HG03103 (cell line): ENCODE data around the gene NTN4.
"Not testable (repeated sequence)": the region's sequence is repeated elsewhere in the genome, so short reads cannot be mapped to it uniquely, and the experiment has no call there.

Source experiments
- ATAC-seq: cut with Tn5 transposase; IDR thresholded peaks from one replicate; pipeline ENCODE4 v1.9.1; 2021; ENCODE audit warnings: low read depth; ENCODE audit not compliant: unreplicated experiment

NTN4 gene

DNA sequence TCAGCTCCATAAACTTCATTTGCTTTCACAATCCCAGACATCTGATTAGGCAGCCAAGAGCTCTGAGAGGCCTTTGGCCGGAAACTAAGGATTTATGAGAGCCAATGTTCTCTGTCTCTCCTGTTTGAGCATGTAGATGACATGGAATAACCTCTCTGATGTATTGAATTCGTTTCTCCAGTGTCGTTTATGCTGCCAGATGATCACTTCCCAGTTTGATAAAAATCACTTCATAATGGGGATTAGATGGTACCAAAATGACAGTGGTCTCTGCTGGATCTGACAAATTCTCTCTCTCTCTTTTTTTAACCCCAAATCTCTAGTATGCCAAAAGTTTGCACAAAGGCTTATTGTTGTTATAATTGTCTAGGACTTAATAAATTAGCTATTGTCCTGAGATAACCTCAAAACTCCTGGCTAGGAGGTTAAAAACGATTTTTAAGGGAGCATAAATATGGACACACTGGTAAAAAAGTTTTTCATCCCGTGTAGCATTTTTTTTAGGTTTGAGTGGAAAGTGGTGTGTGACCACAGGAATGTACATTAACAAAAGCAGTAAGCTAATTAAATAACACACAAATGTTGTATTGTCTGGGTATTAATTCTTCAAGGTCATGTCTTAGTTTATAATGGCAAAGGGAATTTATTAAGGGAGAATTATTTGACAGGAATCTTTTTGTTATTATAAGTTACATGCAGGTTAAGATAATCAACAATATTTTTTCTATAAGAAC is 156.7 kb downstream of the NTN4 start:
- no peak for ATAC-seq

DNA sequence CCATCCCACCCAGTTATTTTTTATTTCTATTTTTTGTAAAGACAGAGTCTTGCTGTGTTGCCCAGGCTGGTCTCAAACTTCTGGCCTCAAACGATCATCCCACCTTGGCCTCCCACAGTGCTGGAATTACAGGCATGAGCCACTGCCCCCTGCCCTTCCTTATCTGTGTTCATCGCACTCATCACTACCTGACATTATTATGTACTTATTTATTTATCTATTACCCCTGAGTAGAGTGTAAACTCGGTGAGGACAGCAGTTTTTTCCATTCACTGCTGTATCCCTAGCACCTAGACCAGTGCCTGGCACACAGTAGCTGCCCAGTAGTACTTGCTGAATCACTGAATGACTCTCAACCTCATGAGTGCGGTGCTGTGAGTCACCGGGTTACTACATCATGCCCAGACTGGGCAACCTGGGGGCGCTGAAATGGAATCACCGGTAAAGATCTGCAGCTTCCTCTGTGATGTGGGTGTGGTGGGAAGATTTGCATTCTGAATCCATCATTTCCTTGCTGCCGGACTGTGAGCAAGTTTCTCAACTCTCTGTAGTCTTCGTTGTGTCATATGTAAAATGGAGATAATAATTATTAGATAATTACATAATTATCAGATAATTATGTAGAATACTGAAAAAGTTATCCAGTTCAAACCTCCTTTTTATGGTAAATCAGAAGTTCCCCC is 157.4 kb downstream of the NTN4 start:
- ATAC-seq = no peak

DNA sequence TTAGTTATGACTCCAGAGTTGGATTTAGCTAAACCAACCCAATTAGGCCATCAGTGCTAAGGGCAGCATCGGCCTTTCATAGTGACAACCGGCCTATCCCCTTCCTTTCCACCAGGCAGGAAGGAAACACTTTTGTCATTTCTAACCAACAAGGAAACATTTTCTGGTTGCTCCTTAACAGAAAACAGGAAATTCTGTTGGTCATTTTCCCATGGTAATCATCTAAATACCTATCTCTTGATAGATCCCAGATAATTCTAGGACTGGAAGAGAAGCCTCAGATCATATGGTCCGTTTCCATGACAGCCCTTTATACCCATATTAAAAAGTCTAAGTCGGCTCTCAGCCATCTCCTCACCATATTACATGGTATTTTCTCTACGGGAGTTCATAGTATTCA is 160.1 kb downstream of the NTN4 start:
- no peak for ATAC-seq

DNA sequence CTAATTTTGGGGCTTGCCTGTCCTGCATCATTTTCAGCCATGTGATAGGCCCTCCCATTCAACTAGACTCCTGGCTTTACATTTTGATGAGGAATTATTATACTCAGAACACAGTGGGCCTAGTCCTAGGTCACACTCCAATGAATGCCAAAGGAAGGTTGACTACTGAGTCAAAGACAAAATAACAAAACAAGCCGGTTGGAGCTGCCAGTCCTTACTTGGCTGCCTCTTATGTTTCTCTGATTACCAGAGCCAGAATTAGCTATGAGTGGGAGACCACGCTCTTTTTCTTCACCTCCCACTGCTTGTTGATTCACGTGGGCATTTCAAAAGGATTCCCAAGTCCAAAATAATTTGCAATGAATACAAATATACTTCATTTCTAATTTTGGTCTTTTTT is 161.2 kb downstream of the NTN4 start:
- ATAC-seq = no peak

DNA sequence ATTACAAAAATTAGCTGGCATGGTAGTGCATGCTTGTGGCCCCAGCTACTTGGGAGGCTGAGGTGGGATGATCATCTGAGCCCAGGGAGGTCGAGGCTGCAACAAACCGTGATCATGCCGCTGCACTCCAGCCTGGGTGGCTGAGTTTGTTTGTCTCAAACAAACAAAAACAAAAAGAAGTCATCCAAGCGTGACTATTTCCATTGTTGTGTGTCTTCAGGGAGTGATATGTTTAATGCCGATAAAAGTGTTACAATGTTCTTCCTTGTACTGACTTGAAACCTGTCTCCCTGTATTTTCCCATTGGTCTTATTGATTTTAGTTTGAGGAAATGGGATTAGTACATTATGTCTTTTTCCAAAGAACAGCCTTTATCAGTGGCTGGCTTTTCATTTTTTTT is 163.7 kb downstream of the NTN4 start:
- ATAC-seq = no peak

DNA sequence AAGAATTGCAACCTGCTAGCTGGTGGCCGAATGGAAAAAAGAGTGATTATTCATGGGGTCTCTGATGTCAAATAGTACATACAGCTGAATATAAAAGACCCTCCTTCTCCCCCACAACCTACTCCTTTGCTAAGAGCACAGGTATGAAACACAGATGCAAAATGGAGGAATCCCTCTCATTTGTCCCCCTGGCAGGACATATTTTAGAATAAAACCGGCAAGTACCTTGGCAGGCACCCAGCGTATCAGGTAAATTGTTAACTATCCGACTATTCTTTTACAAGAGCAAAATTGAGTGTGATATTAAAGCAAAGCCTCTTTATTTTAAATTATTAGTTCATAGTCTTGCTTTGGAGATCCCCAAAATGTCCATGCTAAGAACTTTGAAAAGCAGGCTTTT is 165.6 kb downstream of the NTN4 start:
- ATAC-seq = no peak

DNA sequence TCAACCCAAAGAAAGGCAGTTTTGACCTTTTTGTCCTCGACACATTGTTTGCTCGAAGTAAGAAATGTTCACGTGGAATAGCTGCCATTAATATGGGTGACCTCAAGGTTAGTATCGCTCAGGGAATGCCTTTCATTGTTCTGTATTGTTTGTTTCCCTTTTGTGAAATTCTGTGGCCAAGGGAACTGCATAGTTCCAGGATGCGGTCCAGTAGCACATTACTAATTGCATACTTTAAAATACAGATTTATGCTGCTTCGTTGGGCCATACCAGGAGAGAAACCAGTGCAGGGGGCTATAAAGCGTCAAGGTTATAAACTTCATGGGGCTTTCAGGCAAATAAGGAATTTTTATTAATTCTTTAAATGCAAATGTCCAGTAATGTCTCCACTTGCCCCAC is 166.0 kb downstream of the NTN4 start:
- ATAC-seq = no peak

DNA sequence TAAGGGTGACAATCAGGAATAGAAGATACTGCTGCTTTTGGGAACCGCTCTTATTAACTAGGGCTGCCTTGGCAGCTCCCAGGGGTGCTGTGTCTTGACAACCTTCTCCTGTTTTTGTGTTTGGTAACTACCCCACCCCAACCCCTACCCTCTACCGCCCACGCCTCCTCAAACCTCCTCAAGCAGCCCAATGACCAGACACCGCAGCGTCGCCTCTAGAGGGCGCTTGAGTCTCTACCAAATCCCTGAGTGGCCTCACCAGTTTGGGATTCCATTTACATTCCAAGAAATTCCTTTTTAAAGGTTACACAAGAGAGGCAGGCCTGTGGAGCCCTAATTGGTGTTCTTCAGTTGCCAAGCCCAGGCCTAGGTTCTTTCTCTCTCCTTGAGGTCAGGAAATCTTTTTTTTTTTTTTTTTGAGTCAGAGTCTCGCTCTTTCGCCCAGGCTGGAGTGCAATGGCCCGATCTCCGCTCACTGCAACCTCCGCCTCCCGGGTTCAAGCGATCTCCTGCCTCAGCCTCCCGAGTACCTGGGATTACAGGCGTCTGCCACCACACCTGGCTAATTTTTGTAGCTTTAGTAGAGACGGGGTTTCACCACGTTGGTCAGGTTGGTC is 166.9 kb downstream of the NTN4 start:
- no peak for ATAC-seq

DNA sequence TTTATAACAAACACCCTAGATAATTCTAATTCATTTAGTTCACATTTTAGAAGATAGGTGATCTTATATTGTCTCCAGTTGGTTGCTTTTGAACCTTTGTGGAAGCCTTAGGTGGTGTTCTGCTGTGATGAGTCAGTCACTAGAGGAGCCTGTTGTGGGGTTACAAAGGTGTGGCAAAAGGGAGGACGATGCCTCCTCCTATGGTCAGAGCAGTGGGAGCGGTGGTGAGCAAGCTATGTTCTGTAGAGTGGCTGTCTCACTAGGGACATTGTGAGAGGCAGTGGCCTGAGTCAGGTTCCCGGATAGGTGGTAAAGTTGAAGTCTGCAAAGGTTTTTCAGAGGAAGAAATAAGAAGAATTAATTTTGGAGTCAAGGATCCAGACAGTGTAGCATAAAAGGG is 167.7 kb downstream of the NTN4 start:
- no peak for ATAC-seq

DNA sequence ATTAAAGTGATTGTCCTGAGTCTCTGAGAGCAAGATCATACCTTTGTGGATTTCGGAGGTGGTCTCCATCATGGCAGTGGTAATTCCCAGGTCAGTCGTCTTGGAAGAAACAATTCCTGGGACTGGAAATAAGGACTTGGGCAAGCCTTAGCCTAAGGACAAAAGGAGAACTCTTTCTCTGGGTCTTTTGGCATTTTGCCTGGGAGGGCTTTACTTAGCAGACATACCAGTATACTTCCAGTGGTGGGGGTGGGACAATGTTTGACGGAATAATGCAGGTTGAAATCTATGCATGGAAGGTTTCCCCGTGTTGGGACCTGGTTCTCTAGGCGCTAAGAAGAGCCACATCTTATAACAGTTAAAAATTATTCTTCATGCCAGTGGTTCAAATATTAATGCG is 168.8 kb downstream of the NTN4 start:
- no peak for ATAC-seq

DNA sequence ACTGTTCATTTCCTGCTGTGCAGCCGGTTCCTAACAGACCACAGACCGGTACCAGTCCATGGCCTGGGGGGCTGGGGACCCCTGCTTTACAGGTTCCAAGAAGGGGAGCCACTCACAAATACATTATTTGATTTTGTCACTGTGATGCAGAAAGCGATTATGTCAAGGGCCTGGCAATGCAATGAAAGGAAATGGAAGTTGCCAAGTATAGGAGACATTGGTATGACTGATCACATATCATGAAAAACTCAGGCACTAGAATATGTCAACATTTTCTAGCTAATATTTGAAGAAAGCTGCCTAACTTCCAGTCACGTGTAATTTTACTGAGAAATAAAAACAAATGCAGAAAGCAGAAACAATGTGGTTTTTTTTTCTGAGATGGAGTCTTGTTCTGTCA is 170.4 kb downstream of the NTN4 start:
- no peak for ATAC-seq

DNA sequence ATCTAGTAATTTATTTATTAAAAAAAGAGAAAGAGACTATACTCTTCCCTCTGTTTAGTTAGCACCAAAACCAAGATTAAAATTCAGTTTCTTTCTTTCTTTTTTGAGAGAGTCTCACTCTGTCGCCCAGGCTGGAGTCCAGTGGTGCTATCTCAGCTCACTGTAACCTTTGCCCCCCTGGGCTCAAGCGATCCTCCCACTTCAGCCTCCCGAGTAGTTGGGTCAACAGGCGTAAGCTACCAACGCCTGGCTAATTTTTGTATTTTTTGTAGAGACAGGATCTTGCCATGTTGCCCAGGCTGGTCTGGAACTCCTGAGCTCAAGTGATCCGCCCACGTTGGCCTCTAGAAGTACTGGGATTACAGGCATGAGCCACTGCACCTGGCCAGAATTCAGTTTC is 174.1 kb downstream of the NTN4 start:
- not testable (repeated sequence) for ATAC-seq

DNA sequence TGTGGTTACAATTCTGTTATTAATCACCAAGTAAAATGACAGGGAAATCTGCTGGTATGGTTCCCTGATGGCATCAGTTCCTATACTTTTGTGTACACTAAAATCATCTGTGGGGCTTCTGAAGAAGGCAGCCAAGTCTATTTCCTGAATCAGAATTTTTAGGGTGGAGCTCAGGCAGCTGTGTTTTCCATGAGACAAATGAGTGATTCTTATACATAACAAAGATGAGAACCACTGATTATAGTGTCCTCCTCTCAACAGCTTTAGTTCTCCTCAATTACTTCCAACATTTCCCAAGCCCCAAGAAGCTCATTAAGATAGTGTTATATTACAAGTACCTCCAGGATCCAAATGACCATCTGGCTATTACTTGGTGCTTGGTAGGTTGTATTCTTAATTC is 174.8 kb downstream of the NTN4 start:
- ATAC-seq = no peak

DNA sequence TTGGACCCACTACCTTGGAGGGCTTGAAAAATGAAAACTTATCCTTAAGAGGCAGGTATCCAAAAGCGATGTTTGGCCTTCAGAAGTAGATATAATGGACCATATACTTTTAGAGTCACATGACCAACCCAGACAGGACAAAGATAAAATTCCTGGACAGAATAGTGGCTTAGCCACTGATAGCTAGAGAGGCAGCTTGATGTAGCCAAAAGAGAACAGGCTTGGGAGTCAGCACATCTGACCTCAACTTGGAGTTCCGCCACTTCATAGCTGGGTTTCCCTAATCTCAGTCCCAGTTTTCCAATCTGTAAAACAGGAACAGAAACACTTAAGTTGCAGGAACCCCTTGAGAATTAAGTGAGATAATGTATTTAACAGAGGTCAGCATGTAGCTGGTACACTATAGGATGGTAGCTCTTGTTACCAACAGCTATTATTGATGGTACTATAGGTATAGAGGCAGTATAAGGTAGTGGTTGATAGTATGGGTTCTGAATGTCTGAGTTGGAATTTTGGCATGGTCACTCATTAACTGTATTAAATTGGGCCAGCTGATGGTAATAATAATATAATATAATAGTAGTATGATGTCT is 176.1 kb downstream of the NTN4 start:
- no peak for ATAC-seq

DNA sequence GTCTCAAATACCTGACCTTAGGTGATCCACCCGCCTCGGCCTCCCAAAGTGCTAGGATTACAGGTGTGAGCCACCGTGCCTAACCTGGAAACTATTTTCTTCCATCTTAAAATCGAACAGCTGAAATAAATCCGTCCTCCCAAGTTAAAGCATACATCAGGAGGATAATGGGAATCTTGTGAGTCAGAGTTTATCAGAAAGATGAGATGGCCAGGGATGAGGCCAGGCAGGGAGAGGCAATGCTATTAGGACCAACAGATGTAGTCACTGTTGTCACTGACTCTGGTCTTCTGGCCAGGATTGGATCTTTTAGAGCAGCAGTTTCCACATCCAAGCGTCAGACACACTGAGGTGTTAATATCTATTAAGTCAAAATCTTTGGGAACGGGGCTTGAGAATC is 177.5 kb downstream of the NTN4 start:
- ATAC-seq = no peak

DNA sequence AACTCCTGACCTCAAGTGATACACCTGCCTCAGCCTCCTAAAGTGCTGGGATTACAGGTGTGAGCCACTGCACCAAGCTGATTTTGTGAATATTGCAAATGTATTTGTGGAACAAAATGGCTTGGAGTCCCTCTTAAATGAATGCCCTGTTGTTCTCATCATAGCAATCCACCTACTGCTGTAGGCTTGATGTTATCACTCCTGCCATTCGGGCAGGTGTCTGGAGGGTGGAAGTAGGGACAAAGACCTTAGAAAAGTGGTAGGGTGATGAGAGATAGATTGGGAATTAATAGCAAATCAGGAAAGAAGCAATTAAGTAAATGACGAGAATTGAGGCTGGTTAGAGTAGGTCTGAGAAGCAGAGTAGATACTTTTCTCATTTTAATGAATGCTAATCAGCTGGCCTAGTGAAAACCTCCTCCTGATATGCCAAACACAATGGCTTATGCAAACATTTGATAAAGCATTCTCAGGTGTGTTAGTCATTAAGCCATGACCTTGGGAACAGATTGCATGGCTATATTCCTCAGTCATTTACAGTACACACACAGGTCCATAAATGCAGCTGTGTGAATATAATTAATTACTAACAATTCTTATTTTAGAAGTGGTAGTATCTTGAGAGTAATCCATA is 178.8 kb downstream of the NTN4 start:
- ATAC-seq = no peak

DNA sequence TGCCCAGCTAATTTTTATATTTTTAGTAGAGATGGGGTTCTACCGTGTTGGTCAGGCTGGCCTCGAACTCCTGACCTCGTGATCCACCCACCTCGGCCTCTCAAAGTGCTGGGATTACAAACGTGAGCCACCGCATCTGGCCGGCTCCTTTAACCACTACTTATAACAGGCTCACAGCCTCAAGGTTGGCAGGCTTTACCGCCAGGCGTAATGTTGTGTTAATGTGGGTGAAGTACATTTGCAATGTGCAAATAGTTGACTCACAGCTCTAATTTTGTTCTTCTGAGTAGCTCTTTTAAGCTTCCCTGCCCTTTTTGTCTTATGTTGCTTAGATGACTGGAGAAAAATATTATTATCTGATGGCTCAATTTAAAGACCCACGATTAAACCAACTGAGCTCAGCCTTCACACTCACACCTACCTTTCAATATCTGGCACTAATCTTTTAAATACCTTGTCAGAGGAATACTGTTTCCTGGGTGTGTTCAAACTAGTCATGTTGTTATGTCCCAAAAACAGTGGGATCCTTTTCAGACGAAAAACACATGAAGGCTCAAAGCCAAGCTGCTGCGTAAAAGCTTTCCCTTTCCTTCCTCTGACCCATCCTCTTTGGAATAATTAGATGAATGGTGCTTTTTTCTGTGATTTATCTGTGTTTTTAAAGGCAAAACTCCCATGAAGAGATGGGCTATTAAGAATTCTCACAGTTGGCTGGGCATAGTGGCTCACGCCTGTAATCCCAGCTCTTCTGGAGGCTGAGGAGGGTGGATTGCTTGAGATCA is 182.1 kb downstream of the NTN4 start:
- ATAC-seq = no peak
